Activated CD4-positive, alpha-beta T cell treated with anti-CD3 and anti-CD28 coated beads, Interleukin-2, amount 10 ng/mL, durations not matched to agents 24 days and 14 days (primary cell): ENCODE data around the gene PLCB1. TPM values are rescaled to one million over a fixed set of nuclear protein-coding genes. Genes with fewer than 3 reads are reported as not detected.

ENCODE experiments used
- DNase-seq: peaks from one replicate; pipeline ENCODE4 v3.0.0; 2022
- H3K27ac Mint-ChIP-seq: one replicate; pipeline ENCODE4 v1.8.0; 2022; ENCODE audit warnings: mild to moderate bottlenecking, mixed read lengths
- H3K27me3 Mint-ChIP-seq: one replicate; pipeline ENCODE4 v1.8.0; 2022; ENCODE audit warnings: mixed read lengths
- H3K36me3 Mint-ChIP-seq: one replicate; pipeline ENCODE4 v1.8.0; 2022; ENCODE audit warnings: low read depth, mild to moderate bottlenecking, mixed read lengths
- H3K4me1 Mint-ChIP-seq: one replicate; pipeline ENCODE4 v1.8.0; 2021; ENCODE audit warnings: mixed read lengths
- H3K4me3 Mint-ChIP-seq: one replicate; pipeline ENCODE4 v1.8.0; 2022; ENCODE audit warnings: mild to moderate bottlenecking, moderate library complexity, mixed read lengths
- H3K9me3 Mint-ChIP-seq: one replicate; pipeline ENCODE4 v1.8.0; 2021; ENCODE audit warnings: mixed read lengths
- intact Hi-C: fragments of 100-400 bp; cut with micrococcal nuclease; formaldehyde crosslinking; loops from one replicate; pipeline ENCODE4 v1.15.1; 2023
- total RNA-seq: library from RNA; stranded (reverse); gene quantifications from 2 replicates; pipeline ENCODE4 v1.2.3, GENCODE V29; 2022

The PLCB1 gene
- total RNA-seq, 1 donor from 2014 or later, result 1.2 TPM

DNA sequence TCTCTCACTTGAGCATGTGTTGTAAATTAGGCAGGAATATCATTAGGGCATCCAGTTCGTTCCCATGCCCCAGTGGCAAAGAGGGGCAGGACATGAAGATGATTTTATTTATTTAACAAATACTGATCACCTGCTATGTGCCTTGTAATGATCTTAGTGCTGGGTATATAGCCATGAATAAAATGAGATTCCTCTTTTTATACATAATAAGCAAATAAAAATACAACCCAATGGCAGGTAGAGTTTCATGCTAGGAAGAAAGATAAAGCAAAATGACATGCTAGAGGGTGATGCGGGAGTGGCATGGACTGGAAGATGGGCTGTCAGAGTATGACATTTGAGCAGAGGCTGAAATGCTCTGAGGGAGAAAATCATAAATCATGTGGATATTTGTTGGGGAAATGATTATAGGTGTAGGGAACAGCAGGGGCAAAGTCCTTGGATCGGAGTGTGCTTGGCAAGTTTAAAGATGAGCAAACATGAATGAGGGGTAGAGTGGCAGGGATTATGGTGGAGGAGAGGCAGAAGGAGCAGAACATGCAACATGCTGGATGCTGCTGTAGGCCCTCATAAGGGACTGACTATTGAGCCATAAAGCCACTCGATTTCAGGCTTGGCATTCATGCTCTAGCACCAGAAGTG lies 342.1 kb downstream of the PLCB1 start:
- no peak for DNase-seq
- Mint-ChIP-seq H3K4me3 (no peak overlapping the region), H3K36me3 (no peaks in the 10 kb centered on the region), H3K4me1 (no peaks in the 10 kb centered on the region), H3K27ac (no peak overlapping the region), H3K9me3 (peaks cover 3% of the 10 kb centered on the region), H3K27me3 (no peaks in the 10 kb centered on the region)
- intact Hi-C loops, result no loop called here

DNA sequence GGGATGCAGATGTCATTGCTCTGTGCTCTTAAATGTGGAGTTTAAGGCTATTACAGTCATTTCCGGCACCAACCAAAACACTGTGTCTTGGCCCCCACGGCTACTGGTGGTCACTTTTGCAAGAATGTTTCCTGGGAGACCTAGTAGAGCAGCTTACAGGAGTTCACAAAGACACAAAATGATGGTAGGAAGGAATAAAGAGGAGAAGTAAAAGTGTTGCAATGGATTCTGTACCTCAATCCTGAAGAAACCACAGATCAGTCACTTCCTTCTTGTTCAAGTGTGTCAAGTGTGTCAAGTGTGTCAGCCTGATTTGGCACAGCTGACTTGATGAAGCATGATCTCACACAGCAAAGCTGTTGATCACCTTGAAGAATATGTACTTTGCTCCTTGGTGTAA lies 344.0 kb downstream of the PLCB1 start:
- H3K27ac Mint-ChIP-seq, result no peak overlapping the region
- no peaks in the 10 kb centered on the region for H3K36me3 Mint-ChIP-seq
- no peak for DNase-seq
- intact Hi-C loops, result no loop called here
- H3K9me3 Mint-ChIP-seq, result peaks cover 3% of the 10 kb centered on the region
- H3K27me3 Mint-ChIP-seq, result no peaks in the 10 kb centered on the region
- H3K4me3 Mint-ChIP-seq, result no peak overlapping the region
- H3K4me1 Mint-ChIP-seq, result no peaks in the 10 kb centered on the region

DNA sequence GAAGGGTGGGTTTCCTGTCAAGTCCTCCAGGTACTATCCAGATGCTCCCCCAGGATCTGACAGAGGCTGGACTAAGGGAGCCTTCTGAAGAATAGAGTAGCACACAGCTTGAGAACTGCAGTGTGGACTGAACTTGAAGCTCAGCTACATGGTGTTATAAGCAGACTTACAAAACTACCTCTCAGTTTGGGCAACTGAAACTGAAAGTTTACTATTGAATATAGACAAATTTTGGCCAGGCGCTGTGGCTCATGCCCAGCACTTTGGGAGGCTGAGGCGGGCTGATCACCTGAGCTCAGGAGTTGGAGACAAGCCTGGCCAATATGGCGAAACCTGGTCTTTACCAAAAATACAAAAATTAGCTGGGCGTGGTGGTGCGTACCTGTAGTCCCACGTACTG lies 348.5 kb downstream of the PLCB1 start:
- intact Hi-C loops, result no loop called here
- Mint-ChIP-seq H3K9me3 (no peaks in the 10 kb centered on the region), H3K27ac (no peak overlapping the region), H3K4me1 (no peaks in the 10 kb centered on the region), H3K36me3 (no peaks in the 10 kb centered on the region), H3K27me3 (no peaks in the 10 kb centered on the region), H3K4me3 (no peak overlapping the region)
- no peak for DNase-seq

DNA sequence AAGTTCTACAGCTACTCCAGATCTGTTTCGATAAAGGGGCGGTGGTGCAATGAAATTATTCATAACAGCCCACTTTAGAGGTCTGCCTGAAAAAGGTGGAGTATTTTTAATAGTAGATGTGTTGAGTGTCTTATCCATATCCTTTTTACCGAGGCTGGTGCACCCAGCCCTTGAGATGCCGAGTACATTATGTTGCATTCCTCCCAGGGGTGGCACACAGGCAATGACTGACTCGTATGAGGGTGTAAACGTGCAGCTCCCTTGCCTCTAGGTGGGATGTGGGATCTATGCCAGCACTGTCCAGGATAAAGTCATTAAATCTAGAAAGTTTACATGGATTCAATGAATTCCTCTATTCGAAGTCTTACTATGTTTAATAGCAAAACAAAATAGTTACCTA lies 355.6 kb downstream of the PLCB1 start:
- intact Hi-C loops, result no loop called here
- Mint-ChIP-seq H3K4me3 (no peak overlapping the region), H3K27ac (no peak overlapping the region), H3K36me3 (no peaks in the 10 kb centered on the region), H3K9me3 (no peaks in the 10 kb centered on the region), H3K4me1 (no peaks in the 10 kb centered on the region), H3K27me3 (no peaks in the 10 kb centered on the region)
- DNase-seq, result no peak

DNA sequence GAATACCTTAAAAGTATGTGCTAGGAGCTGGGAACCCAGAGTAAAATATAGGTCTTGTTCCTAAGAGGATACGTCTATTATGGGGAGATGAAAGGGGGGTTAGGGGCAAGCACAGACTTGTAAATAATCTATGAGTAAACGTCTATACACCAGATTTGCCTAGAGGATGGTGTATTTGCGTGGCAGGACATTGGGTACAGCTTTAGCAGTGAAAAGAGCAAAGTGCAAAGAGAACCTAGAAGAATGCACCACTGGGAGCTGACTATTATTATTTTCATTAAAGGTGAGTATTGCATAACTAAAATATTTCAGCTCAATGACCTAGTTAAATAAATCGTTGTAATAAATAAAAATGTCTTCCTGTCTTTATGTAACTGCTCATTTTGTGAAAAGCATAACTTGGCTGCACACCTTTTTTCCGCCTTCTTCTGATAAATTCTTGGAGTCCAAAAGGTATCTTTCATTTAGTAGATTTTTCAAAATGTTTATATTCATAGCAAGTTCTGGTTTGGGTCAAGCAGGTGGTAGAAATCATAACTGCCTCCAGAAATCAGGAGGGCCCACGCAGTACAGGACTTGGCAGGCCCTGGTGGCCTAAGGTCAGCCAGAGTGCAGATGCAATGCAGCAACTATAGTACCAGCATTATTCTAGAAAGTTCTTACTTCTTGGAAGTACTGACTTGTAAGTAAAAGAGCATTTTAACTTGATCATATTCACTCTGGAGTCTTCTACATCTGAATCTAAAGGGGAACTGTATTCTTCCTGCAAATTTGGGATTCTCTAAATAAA lies 357.2 kb downstream of the PLCB1 start:
- H3K9me3 Mint-ChIP-seq, result no peaks in the 10 kb centered on the region

DNA sequence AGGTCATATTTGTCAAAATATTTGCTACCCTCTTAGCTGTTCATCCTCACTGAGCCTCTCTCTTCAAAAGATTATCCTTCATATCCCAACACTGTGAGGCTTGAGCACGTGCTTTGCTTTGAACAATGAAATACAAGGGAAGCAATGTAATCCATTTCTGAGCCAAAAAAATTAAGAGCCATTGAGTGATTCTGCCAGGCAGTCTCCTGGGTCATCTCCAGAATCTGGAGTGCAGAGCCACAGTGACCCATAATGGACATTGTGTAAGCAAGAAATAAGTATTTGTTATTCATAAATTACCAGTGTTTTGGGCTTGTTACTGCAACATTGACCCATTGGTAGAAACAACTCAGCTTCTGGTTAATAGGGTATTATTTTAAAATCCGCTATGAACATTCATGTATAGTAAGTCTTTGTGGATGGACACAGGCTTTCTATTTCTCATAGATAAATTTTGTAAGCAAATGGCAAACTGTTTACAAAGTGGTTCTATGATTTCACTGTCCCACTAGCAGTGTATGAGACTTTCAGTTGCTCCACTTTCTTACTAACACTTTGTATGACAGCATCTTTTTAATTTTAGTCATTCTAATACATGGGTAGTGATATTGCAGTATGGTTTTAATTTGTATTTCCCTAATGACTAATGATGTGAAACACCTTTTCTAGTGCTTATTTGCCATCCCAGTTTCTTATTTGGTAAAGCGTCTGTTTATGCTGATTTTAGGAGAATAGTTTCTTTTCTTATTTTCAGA lies 358.2 kb downstream of the PLCB1 start:
- H3K36me3 Mint-ChIP-seq, result no peaks in the 10 kb centered on the region
- no peak overlapping the region for H3K27ac Mint-ChIP-seq
- intact Hi-C loops, result no loop called here
- DNase-seq, result no peak
- H3K4me3 Mint-ChIP-seq, result no peak overlapping the region
- H3K27me3 Mint-ChIP-seq, result no peaks in the 10 kb centered on the region
- no peaks in the 10 kb centered on the region for H3K4me1 Mint-ChIP-seq
- H3K9me3 Mint-ChIP-seq, result no peaks in the 10 kb centered on the region

More for the DNA sequence above, 357.2 kb downstream of the PLCB1 start:
- Mint-ChIP-seq H3K36me3 (no peaks in the 10 kb centered on the region), H3K27ac (no peak overlapping the region), H3K4me1 (no peaks in the 10 kb centered on the region), H3K27me3 (no peaks in the 10 kb centered on the region), H3K4me3 (no peak overlapping the region)
- intact Hi-C loops, result no loop called here
- DNase-seq, result no peak

DNA sequence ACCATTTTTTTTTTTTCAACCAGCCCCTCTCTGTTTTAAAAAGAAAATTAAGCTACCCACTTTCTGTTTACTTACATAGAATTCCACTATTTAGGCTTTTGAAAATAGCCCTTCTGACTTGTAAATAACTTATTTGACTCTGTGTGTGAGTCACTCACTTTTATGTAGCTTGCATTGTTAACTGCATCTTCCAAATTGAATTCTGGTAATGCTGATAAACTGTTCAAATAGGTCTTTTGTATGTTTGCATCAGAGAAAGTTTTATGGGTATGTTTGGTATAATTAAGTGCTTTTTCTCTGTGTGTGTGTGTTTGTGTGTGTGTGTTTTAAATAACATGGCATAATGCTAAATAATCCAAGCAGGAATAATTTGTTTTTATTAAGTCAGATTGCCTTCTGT lies 360.1 kb downstream of the PLCB1 start:
- intact Hi-C loops, result no loop called here
- no peak overlapping the region for H3K27ac Mint-ChIP-seq
- H3K36me3 Mint-ChIP-seq, result no peaks in the 10 kb centered on the region
- H3K9me3 Mint-ChIP-seq, result no peaks in the 10 kb centered on the region
- no peak overlapping the region for H3K4me3 Mint-ChIP-seq
- no peaks in the 10 kb centered on the region for H3K27me3 Mint-ChIP-seq
- no peak for DNase-seq
- H3K4me1 Mint-ChIP-seq, result no peaks in the 10 kb centered on the region

DNA sequence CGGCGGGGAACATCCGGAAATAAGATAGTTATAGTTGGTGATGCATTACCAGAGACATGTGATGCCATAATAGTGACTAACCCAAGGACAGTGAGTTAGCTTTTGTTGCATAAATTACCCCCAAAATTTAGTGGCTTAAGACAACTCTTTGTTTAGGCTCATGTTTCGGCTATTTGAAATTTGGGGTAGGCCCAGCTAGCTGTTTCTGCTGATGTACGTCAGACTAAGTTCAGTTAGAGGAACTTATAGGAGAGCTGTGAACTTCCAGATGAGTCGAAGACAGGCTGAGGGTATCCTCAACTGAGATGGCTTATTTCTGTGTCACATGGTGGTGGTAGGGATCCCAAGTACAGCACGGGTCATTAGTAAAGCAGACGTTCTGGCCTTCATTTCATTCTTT lies 366.5 kb downstream of the PLCB1 start:
- intact Hi-C loops, result no loop called here
- no peaks in the 10 kb centered on the region for H3K9me3 Mint-ChIP-seq
- H3K36me3 Mint-ChIP-seq, result no peaks in the 10 kb centered on the region
- no peak overlapping the region for H3K27ac Mint-ChIP-seq
- no peak for DNase-seq
- no peak overlapping the region for H3K4me3 Mint-ChIP-seq
- no peaks in the 10 kb centered on the region for H3K27me3 Mint-ChIP-seq
- no peaks in the 10 kb centered on the region for H3K4me1 Mint-ChIP-seq

DNA sequence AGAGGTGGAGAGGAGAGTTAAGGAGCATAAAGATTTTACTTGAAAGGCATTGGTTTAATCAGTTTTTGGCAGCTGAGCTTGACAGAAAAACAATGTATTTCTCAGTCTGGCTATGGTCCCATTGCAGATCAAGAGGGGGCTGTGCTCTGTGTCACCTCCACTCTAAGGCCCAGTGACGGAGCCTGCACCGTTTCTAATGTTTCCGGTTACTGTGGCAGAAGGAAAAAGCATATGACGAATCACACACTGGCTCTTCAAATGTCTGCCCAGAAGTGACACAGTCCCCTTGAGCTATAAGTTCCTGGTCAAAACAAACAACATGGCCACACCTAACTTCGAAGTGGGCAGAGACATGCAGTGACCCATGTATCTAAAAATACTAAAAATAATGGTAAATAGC lies 372.0 kb downstream of the PLCB1 start:
- Mint-ChIP-seq H3K4me1 (no peaks in the 10 kb centered on the region), H3K27ac (no peak overlapping the region), H3K9me3 (no peaks in the 10 kb centered on the region), H3K36me3 (no peaks in the 10 kb centered on the region), H3K27me3 (no peaks in the 10 kb centered on the region), H3K4me3 (no peak overlapping the region)
- intact Hi-C loops, result no loop called here
- DNase-seq, result no peak

DNA sequence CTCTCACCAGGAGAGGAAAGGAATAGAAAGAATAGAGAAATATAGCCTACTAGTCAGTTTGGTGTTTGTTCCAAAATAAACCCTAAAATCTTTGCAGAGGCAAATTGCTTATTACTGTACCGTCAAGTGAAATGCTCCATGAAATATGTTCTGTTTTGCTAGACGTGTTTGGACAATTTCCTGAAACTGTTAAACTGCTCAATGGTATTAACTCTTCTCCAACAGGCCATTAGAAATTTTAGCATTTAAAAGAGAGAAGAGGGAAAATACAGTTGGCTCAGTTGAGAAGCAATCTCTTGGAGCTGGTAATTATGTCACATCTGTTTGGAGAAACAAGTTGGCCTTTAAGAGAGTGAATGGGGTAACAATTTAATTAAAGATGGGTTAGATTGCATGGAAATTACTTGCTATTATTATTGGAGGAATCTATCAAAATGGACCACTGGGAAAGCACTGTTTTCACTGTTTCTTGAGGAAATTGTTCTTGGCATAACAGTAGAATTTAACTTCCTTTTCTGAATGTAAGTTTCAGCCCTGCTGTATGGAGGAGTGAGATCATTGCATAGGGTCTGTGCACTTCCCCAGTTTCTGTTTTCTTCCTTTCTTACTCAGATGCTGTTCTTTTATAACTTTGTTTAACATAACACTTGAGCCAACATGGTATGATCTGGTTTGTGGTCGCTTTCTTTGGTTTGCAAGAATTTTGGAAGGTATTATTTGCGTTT lies 373.6 kb downstream of the PLCB1 start:
- intact Hi-C loops, result no loop called here
- Mint-ChIP-seq H3K27ac (no peak overlapping the region), H3K9me3 (no peaks in the 10 kb centered on the region), H3K4me1 (no peaks in the 10 kb centered on the region), H3K36me3 (no peaks in the 10 kb centered on the region), H3K4me3 (no peak overlapping the region), H3K27me3 (no peaks in the 10 kb centered on the region)
- no peak for DNase-seq

DNA sequence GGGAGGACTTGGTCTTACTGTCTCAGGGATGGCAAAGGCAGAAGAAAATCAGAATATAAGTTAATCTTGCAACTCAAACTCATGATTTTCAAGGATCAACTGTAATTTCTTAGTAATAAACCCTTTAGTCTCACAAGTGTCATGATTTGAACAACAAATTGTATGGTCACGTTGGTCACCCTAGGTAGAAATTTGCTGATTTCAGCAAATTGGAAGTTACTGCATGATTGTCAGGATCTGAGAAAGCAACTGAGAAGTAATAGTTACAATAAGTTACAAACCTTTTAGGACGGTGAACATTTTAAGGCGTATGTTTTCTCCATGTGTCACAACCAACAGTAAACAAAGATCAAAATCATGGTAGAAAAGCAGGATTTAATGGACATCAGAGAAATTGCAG lies 375.2 kb downstream of the PLCB1 start:
- H3K4me3 Mint-ChIP-seq, result no peak overlapping the region
- H3K27me3 Mint-ChIP-seq, result no peaks in the 10 kb centered on the region
- no peaks in the 10 kb centered on the region for H3K4me1 Mint-ChIP-seq
- no peak for DNase-seq
- H3K36me3 Mint-ChIP-seq, result no peaks in the 10 kb centered on the region
- H3K9me3 Mint-ChIP-seq, result no peaks in the 10 kb centered on the region
- H3K27ac Mint-ChIP-seq, result no peak overlapping the region
- intact Hi-C loops, result no loop called here

DNA sequence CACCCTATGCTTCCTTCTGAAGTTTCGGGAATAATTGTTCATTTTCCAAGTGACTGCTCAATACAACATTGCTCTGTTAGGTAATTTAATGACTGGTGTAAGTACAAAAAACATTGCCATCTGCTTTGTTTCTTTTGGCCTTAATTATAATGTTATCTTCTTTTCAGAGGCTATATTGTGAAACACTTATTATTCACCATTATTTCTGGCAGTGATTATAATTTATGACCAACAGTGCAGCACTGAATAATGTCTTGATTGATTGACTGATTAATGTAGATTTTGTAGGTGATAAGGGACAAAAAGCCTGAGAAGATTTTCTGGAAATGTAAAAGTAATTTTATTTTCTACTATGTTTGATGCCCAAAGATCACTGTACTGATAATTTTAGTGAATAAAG lies 377.7 kb downstream of the PLCB1 start:
- Mint-ChIP-seq H3K4me3 (no peak overlapping the region), H3K27me3 (no peaks in the 10 kb centered on the region), H3K9me3 (no peaks in the 10 kb centered on the region), H3K36me3 (no peaks in the 10 kb centered on the region), H3K27ac (no peak overlapping the region), H3K4me1 (no peaks in the 10 kb centered on the region)
- DNase-seq, result no peak
- intact Hi-C loops, result no loop called here

DNA sequence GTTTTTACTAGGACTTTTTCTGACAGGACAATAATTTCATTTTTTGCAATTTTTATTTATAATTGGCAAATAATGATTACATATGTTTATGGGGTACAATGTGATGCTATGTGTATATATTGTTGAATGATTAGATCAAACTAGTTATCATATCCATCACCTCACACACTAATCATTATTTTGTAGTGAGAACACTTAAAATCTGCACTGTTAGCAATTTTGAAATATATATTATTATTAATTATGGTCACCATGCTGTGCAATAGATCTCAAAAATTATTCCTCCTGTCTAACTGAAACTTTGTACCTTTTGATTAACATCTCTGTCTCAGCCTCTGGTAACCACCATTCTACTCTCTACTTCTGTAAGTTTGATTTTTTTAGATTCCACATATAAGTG lies 378.7 kb downstream of the PLCB1 start:
- intact Hi-C loops, result no loop called here
- no peaks in the 10 kb centered on the region for H3K9me3 Mint-ChIP-seq
- no peak overlapping the region for H3K27ac Mint-ChIP-seq
- no peaks in the 10 kb centered on the region for H3K36me3 Mint-ChIP-seq
- H3K4me1 Mint-ChIP-seq, result no peaks in the 10 kb centered on the region
- no peak for DNase-seq
- H3K4me3 Mint-ChIP-seq, result no peak overlapping the region
- H3K27me3 Mint-ChIP-seq, result no peaks in the 10 kb centered on the region

DNA sequence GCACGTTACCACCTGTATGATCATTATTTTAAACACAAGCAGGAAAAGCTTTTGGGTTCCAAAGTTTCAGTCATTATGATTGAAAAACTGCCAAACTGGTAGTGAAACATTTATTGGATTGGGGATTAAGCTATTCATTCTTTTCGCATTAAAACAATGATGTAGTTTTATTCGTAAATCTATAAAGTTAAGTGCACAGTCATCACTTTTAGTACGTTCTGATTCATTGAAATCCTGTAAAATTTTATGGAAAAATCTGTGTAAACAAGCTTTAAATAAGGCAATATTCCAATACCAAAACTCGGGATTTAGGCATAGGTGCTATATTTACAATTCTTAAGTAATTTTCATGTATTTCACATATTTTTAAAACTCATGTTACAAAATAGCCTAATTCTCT lies 379.9 kb downstream of the PLCB1 start:
- intact Hi-C loops, result no loop called here
- H3K4me1 Mint-ChIP-seq, result no peaks in the 10 kb centered on the region
- no peak for DNase-seq
- H3K9me3 Mint-ChIP-seq, result no peaks in the 10 kb centered on the region
- no peak overlapping the region for H3K27ac Mint-ChIP-seq
- H3K36me3 Mint-ChIP-seq, result no peaks in the 10 kb centered on the region
- H3K27me3 Mint-ChIP-seq, result no peaks in the 10 kb centered on the region
- no peak overlapping the region for H3K4me3 Mint-ChIP-seq
